IPS DF 19.7 (cell line): Measurements from ENCODE around the gene SLC15A3.
"Not testable (repeated sequence)": the region's sequence is repeated elsewhere in the genome, so short reads cannot be mapped to it uniquely, and the experiment has no call there.

Experiments used
- DNase-seq: peaks from one replicate; pipeline ENCODE4 v3.0.0-alpha.2; 2013; ENCODE audit warnings: low read depth, low spot score

SLC15A3 gene

GRCh38 chr11:60914633-60915247 lies 37.2 kb downstream of the SLC15A3 start:
- no peak for DNase-seq

- DNase-seq: peak; percentile 75
Measured at GRCh38 chr11:60913793-60914632, 38.0 kb downstream of the SLC15A3 start, which contains the start of gene TMEM109. Gene TMEM109 (plus strand): TSS chr11:60914158. CDS start chr11:60919694, 5,536 bp downstream.

GRCh38 chr11:60912851-60913528 lies 39.0 kb downstream of the SLC15A3 start:
- DNase-seq: no peak

GRCh38 chr11:60912223-60912850 lies 39.6 kb downstream of the SLC15A3 start:
- DNase-seq: no peak

GRCh38 chr11:60910711-60911380 lies 41.1 kb downstream of the SLC15A3 start:
- no peak for DNase-seq

- DNase-seq: no peak
Measured at GRCh38 chr11:60910281-60910687, 41.7 kb downstream of the SLC15A3 start.

GRCh38 chr11:60909680-60910280 lies 42.2 kb downstream of the SLC15A3 start:
- not testable (repeated sequence) for DNase-seq

GRCh38 chr11:60908803-60909202 lies 43.2 kb downstream of the SLC15A3 start:
- DNase-seq: no peak

- no peak for DNase-seq
Measured at GRCh38 chr11:60906132-60906972, 45.6 kb downstream of the SLC15A3 start, which contains the start of gene PRPF19. Gene PRPF19 (minus strand): TSS chr11:60906585. CDS start chr11:60906382, 203 bp downstream.

GRCh38 chr11:60905551-60906113 lies 46.3 kb downstream of the SLC15A3 start:
- DNase-seq: no peak

- no peak for DNase-seq
Measured at GRCh38 chr11:60905047-60905446, 46.9 kb downstream of the SLC15A3 start.

GRCh38 chr11:60902625-60903024 lies 49.4 kb downstream of the SLC15A3 start:
- DNase-seq: no peak

- DNase-seq: no peak
Measured at GRCh38 chr11:60900673-60901404, 51.1 kb downstream of the SLC15A3 start.

GRCh38 chr11:60899977-60900376 lies 52.0 kb downstream of the SLC15A3 start:
- DNase-seq: no peak

GRCh38 chr11:60899046-60899936 lies 52.7 kb downstream of the SLC15A3 start:
- no peak for DNase-seq

GRCh38 chr11:60897496-60897895 lies 54.5 kb downstream of the SLC15A3 start:
- DNase-seq: no peak

- no peak for DNase-seq
Measured at GRCh38 chr11:60895687-60896086, 56.3 kb downstream of the SLC15A3 start.
